Endothelial cell (in vitro differentiated cells): Measurements from ENCODE around the gene C1QTNF8. TPM values are rescaled to one million over a fixed set of nuclear protein-coding genes. Genes with fewer than 3 reads are reported as not detected.

Source experiments
- DNase-seq: peaks from one replicate; pipeline ENCODE4 v3.0.0; 2021; ENCODE audit warnings: low spot score
- H3K27ac Mint-ChIP-seq: one replicate; pipeline ENCODE4 v1.8.0; 2021; ENCODE audit warnings: mixed read lengths, inconsistent platforms; ENCODE audit not compliant: unreplicated experiment
- H3K27me3 Mint-ChIP-seq: one replicate; pipeline ENCODE4 v1.8.0; 2021; ENCODE audit warnings: mild to moderate bottlenecking, moderate library complexity, mixed read lengths, inconsistent platforms; ENCODE audit not compliant: unreplicated experiment
- H3K36me3 Mint-ChIP-seq: one replicate; pipeline ENCODE4 v1.8.0; 2021; ENCODE audit warnings: mild to moderate bottlenecking, low read depth, mixed read lengths, inconsistent platforms; ENCODE audit not compliant: unreplicated experiment
- H3K4me1 Mint-ChIP-seq: one replicate; pipeline ENCODE4 v1.8.0; 2021; ENCODE audit warnings: mild to moderate bottlenecking, mixed read lengths, inconsistent platforms; ENCODE audit not compliant: unreplicated experiment
- H3K4me3 Mint-ChIP-seq: one replicate; pipeline ENCODE4 v1.8.0; 2021; ENCODE audit warnings: mild to moderate bottlenecking, mixed read lengths, inconsistent platforms; ENCODE audit not compliant: unreplicated experiment
- H3K9me3 Mint-ChIP-seq: one replicate; pipeline ENCODE4 v1.8.0; 2021; ENCODE audit warnings: mixed read lengths, inconsistent platforms; ENCODE audit not compliant: unreplicated experiment
- CTCF ChIP-seq: fragments of 200-600 bp; sonication (generic); IDR thresholded peaks from one replicate; pipeline ENCODE4 v1.5.0; 2021; ENCODE audit warnings: antibody characterized with exemption; ENCODE audit not compliant: unreplicated experiment
- total RNA-seq: library from RNA; stranded (reverse); fragmentation: NEBNext Ultra II Directional; extraction: Animal tissue kit (Norgen Biotek cat#: 25700); gene quantifications from one replicate; pipeline ENCODE4 v1.2.1, GENCODE V29; 2021; ENCODE audit not compliant: unreplicated experiment

Gene C1QTNF8
- total RNA-seq, 1 donor from 2014 or later: not detected

DNA sequence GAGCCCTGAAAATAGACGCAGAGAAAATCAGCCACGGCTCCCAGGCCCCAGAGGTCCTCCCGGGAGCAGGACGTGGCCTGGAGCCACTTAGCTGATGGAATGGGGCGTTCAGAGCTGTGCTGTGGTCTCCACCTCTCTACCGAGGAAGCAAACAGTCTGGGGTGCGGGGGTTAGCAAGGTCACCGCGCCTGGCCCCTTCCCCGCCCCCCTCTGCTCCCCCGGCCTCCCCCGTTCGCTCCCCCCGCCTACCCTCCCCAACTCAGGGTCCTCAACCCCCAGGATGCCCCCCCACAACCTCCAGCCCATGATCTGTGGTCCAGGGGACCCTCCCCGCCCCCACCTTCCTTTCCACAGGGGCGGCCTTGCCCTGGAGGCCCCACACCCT lies 20.6 kb upstream of the C1QTNF8 start:
- H3K9me3 Mint-ChIP-seq: no peaks in the 10 kb centered on the region

DNA sequence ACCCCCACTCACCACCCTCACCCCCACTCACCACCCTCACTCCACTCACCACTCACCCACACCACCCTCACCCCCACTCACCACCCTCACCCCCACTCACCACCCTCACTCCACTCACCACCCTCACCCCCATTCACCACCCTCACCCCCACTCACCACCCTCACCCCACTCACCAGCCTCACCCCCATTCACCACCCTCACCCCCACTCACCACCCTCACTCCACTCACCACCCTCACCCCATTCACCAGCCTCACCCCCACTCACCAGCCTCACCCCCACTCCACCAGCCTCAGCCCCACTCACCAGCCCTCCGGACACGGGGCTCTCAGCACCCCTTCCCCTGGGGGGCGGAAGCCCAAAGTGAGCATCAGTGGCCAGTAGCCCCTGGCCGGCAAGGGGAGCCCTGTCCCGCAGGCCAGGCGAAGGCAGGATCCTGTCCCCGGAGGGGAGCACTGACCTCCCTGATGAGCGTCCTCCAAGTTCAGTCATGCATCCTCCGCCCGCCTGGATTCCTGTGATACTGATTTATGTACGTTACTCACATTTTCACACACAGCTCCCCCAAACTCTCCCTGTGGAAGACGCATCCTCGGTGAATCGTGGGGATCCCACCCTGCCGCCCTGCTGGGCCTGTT lies 18.0 kb upstream of the C1QTNF8 start:
- Mint-ChIP-seq H3K4me3 (no peak overlapping the region), H3K27me3 (peaks cover 2% of the 10 kb centered on the region), H3K9me3 (no peaks in the 10 kb centered on the region), H3K4me1 (no peaks in the 10 kb centered on the region), H3K36me3 (no peaks in the 10 kb centered on the region), H3K27ac (no peak overlapping the region)
- TF ChIP-seq CTCF: no peak
- DNase-seq: no peak

More for the DNA sequence above, 20.6 kb upstream of the C1QTNF8 start:
- H3K36me3 Mint-ChIP-seq: no peaks in the 10 kb centered on the region
- H3K27ac Mint-ChIP-seq: no peak overlapping the region
- no peaks in the 10 kb centered on the region for H3K4me1 Mint-ChIP-seq
- no peak overlapping the region for H3K4me3 Mint-ChIP-seq
- peaks cover 3% of the 10 kb centered on the region for H3K27me3 Mint-ChIP-seq
- no peak for TF ChIP-seq CTCF
- DNase-seq: no peak

- no peak for DNase-seq
- no peaks in the 10 kb centered on the region for H3K9me3 Mint-ChIP-seq
- no peak overlapping the region for H3K27ac Mint-ChIP-seq
- H3K4me3 Mint-ChIP-seq: no peak overlapping the region
- H3K4me1 Mint-ChIP-seq: no peaks in the 10 kb centered on the region
- no peak for TF ChIP-seq CTCF
- H3K36me3 Mint-ChIP-seq: no peaks in the 10 kb centered on the region
- peaks cover 2% of the 10 kb centered on the region for H3K27me3 Mint-ChIP-seq
These were observed 17.4 kb upstream of the C1QTNF8 start for GRCh38 chr16:1113489-1113888.

DNA sequence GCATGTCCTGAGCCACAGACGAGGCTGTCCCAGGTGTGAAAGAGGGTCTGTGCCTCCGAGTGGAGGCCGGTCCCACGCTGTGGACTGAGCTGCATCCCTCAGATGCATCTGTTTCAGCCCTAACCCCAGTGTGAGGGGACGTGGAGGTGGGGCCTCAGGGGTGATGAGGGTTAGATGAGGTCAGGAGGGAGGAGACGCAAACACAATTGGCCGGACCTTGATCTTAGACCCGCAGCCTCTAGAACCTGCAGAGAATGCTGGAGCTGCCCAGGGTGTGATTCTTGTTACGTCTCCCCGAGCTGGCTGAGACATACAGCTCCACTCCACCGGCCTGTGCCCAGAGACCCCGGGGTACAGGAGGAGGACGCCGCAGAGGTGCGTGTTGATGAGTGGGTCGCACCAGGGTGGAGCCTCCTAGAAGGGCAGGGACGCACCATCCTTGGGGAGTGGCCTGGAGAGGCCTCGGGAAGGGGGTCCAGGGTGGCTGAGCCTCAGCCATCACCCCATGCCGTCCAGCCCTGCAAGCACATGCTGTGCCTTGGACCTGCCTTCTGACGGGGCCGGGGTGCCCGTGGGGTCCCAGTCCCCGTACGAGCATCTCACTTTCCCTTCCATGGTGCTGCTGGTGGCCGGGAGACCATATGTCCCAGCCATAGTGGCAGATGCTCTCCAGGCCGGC lies 16.6 kb upstream of the C1QTNF8 start:
- DNase-seq: no peak
- H3K27ac Mint-ChIP-seq: no peak overlapping the region
- no peaks in the 10 kb centered on the region for H3K4me1 Mint-ChIP-seq
- no peak for TF ChIP-seq CTCF
- no peaks in the 10 kb centered on the region for H3K36me3 Mint-ChIP-seq
- no peaks in the 10 kb centered on the region for H3K9me3 Mint-ChIP-seq
- H3K4me3 Mint-ChIP-seq: no peak overlapping the region
- H3K27me3 Mint-ChIP-seq: peaks cover 2% of the 10 kb centered on the region

- no peak for TF ChIP-seq CTCF
- no peak overlapping the region for H3K27ac Mint-ChIP-seq
- H3K9me3 Mint-ChIP-seq: no peaks in the 10 kb centered on the region
- DNase-seq: no peak
- no peaks in the 10 kb centered on the region for H3K36me3 Mint-ChIP-seq
- H3K4me3 Mint-ChIP-seq: no peak overlapping the region
- no peaks in the 10 kb centered on the region for H3K27me3 Mint-ChIP-seq
- no peaks in the 10 kb centered on the region for H3K4me1 Mint-ChIP-seq
These were observed 13.6 kb upstream of the C1QTNF8 start for GRCh38 chr16:1109648-1110047.
